RWPE1 (cell line): ENCODE results near the gene NSUN6.
A peak's percentile ranks its signal among the peaks of the same experiment; 100 is the strongest.
"Not testable (repeated sequence)": the region's sequence is repeated elsewhere in the genome, so short reads cannot be mapped to it uniquely, and the experiment has no call there.

Experiments
- CTCF ChIA-PET: fragments of 350-600 bp; sonication (Branson Sonifier 250); formaldehyde crosslinking; extraction: SDS; loops from one replicate; lab custom pipeline; 2021; lab: Yijun Ruan, JAX
- POLR2A ChIA-PET: fragments of 400-600 bp; formaldehyde crosslinking; extraction: SDS; loops from one replicate; lab custom pipeline; 2020; ENCODE audit warnings: antibody characterized with exemption; ENCODE audit not compliant: low non-redundant PET; lab: Yijun Ruan, JAX
- DNase-seq: peaks from one replicate; pipeline ENCODE4 v3.0.0; 2012; ENCODE audit warnings: low spot score
- H3K27ac ChIP-seq: fragments of 450-650 bp; 2 replicates; pipeline ENCODE4 v1.5.1; 2017
- CTCF ChIP-seq: fragments of 450-650 bp; conservative IDR thresholded peaks from 2 replicates; pipeline ENCODE4 v1.5.1; 2017; ENCODE audit warnings: low read depth, mild to moderate bottlenecking

NSUN6 gene

GRCh38 chr10:18601321-18601720 lies 50.1 kb downstream of the NSUN6 start:
- H3K27ac ChIP-seq: no peak overlapping the region
- DNase-seq: no peak
- CTCF ChIA-PET: no interaction called here
- no peak for TF ChIP-seq CTCF
- POLR2A ChIA-PET: no interaction called here

GRCh38 chr10:18599392-18599791 lies 52.0 kb downstream of the NSUN6 start:
- no peak overlapping the region for H3K27ac ChIP-seq
- no peak for DNase-seq
- CTCF ChIA-PET: no interaction called here
- POLR2A ChIA-PET: no interaction called here
- TF ChIP-seq CTCF: no peak

- ChIA-PET POLR2A (no interaction called here), CTCF (no interaction called here)
- DNase-seq: no peak
- TF ChIP-seq CTCF: no peak
- H3K27ac ChIP-seq: no peak overlapping the region
Measured at GRCh38 chr10:18594574-18595156, 56.7 kb downstream of the NSUN6 start.

GRCh38 chr10:18591141-18591540 lies 60.2 kb downstream of the NSUN6 start:
- POLR2A ChIA-PET, H3K27ac ChIP-seq, CTCF ChIA-PET, DNase-seq: not testable (repeated sequence)

GRCh38 chr10:18586637-18587036 lies 64.8 kb downstream of the NSUN6 start:
- DNase-seq, CTCF ChIA-PET, H3K27ac ChIP-seq, POLR2A ChIA-PET: not testable (repeated sequence)

GRCh38 chr10:18583575-18584270 lies 67.7 kb downstream of the NSUN6 start:
- no peak overlapping the region for H3K27ac ChIP-seq
- ChIA-PET POLR2A (no interaction called here), CTCF (interaction anchor here (0.6 kb wide), 1 partner anchor 1646 kb away, joined by 5 read pairs; no protein-coding TSS in a partner anchor)
- peak; percentile 16; the same call in 1 of the 2 replicates for TF ChIP-seq CTCF
- DNase-seq: no peak

GRCh38 chr10:18582803-18583202 lies 68.6 kb downstream of the NSUN6 start:
- CTCF ChIA-PET: interaction anchor here (0.7 kb wide), 1 partner anchor 581 kb away, joined by 3 read pairs; no protein-coding TSS in a partner anchor
- no peak for TF ChIP-seq CTCF
- POLR2A ChIA-PET: no interaction called here
- no peak for DNase-seq
- no peak overlapping the region for H3K27ac ChIP-seq
